Glutamatergic neuron (in vitro differentiated cells): ENCODE measurements around the gene TRIM60. TPM values are rescaled to one million over a fixed set of nuclear protein-coding genes. Genes with fewer than 3 reads are reported as not detected.
A peak's percentile ranks its signal among the peaks of the same experiment; 100 is the strongest.
"Not testable (repeated sequence)": the region's sequence is repeated elsewhere in the genome, so short reads cannot be mapped to it uniquely, and the experiment has no call there.

Experiments
- DNase-seq: peaks from one replicate; pipeline ENCODE4 v3.0.0; 2022
- H3K27ac Mint-ChIP-seq: one replicate; pipeline ENCODE4 v1.8.0; 2020; ENCODE audit warnings: mild to moderate bottlenecking, mixed read lengths, inconsistent platforms; ENCODE audit not compliant: unreplicated experiment
- H3K27me3 Mint-ChIP-seq: one replicate; pipeline ENCODE4 v1.8.0; 2020; ENCODE audit warnings: mild to moderate bottlenecking, moderate library complexity, mixed read lengths, inconsistent platforms; ENCODE audit not compliant: unreplicated experiment
- H3K36me3 Mint-ChIP-seq: one replicate; pipeline ENCODE4 v1.8.0; 2020; ENCODE audit warnings: mild to moderate bottlenecking, mixed read lengths, inconsistent platforms; ENCODE audit not compliant: unreplicated experiment
- H3K4me1 Mint-ChIP-seq: one replicate; pipeline ENCODE4 v1.8.0; 2020; ENCODE audit warnings: mild to moderate bottlenecking, low read depth, mixed read lengths, inconsistent platforms; ENCODE audit not compliant: unreplicated experiment
- H3K4me3 Mint-ChIP-seq: one replicate; pipeline ENCODE4 v1.8.0; 2020; ENCODE audit warnings: mild to moderate bottlenecking, mixed read lengths, inconsistent platforms; ENCODE audit not compliant: unreplicated experiment
- H3K9me3 Mint-ChIP-seq: one replicate; pipeline ENCODE4 v1.8.0; 2020; ENCODE audit warnings: mild to moderate bottlenecking, moderate library complexity, mixed read lengths, inconsistent platforms; ENCODE audit not compliant: unreplicated experiment
- total RNA-seq: library from RNA; stranded (reverse); fragmentation: NEBNext Ultra II Directional; extraction: Animal tissue kit (Norgen Biotek cat#: 25700); gene quantifications from one replicate; pipeline ENCODE4 v1.2.1, GENCODE V29; 2021; ENCODE audit not compliant: unreplicated experiment
- TF ChIP-seq, protein P1 (sequence below): fragments of 200-600 bp; sonication (generic); IDR thresholded peaks from one replicate; pipeline ENCODE4 v1.5.0; 2021; ENCODE audit not compliant: partially characterized antibody, unreplicated experiment

The TRIM60 gene
- total RNA-seq, 1 donor from 2014 or later: not detected

DNA sequence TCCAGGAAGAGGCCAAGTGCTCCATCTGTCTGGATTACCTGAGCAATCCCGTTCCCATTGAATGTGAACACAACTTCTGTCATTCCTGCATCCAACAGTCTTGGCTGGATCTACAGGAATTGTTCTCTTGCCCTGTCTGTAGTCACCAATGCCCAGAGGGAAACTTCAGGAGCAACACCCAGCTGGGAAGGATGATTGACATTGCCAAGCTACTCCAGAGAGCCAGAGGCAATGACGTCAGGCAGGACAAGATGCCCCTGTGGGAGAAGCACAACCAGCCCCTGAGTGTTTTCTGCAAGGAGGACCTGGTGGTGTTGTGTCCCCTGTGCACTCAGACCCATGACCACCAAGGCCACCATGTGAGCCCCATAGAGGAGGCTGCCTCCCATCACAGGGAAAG is 21.3 kb upstream of the TRIM60 start:
- Mint-ChIP-seq H3K27ac (no peak overlapping the region), H3K36me3 (no peaks in the 10 kb centered on the region), H3K9me3 (peaks cover 7% of the 10 kb centered on the region), H3K27me3 (peaks cover 7% of the 10 kb centered on the region), H3K4me3 (no peak overlapping the region), H3K4me1 (peaks cover 16% of the 10 kb centered on the region)
- TF ChIP-seq, protein P1, sequence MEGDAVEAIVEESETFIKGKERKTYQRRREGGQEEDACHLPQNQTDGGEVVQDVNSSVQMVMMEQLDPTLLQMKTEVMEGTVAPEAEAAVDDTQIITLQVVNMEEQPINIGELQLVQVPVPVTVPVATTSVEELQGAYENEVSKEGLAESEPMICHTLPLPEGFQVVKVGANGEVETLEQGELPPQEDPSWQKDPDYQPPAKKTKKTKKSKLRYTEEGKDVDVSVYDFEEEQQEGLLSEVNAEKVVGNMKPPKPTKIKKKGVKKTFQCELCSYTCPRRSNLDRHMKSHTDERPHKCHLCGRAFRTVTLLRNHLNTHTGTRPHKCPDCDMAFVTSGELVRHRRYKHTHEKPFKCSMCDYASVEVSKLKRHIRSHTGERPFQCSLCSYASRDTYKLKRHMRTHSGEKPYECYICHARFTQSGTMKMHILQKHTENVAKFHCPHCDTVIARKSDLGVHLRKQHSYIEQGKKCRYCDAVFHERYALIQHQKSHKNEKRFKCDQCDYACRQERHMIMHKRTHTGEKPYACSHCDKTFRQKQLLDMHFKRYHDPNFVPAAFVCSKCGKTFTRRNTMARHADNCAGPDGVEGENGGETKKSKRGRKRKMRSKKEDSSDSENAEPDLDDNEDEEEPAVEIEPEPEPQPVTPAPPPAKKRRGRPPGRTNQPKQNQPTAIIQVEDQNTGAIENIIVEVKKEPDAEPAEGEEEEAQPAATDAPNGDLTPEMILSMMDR: no peak
- DNase-seq: no peak

DNA sequence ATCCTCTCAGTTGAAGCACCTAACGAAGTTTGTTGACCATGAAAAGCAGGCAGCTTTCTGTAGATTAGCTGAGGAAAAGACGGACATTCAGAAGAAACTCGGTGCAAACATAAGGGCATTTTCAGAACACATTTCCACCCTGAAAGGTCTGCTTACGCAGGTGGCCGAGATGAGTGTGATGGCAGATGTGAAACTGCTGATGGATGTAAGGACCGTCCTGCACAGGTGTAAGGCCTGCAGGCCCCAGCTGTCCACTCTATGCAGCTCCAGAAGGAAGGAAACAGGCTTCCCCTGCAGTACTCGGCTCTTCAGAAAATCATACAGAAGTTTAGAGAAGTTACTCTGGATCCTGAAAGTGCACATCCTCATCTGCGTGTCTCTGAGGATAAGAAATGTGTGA is 20.8 kb upstream of the TRIM60 start:
- Mint-ChIP-seq H3K27me3 (peaks cover 7% of the 10 kb centered on the region), H3K4me3 (no peak overlapping the region), H3K4me1 (peaks cover 15% of the 10 kb centered on the region), H3K27ac (peak overlapping the region; percentile 10), H3K9me3 (peaks cover 7% of the 10 kb centered on the region), H3K36me3 (no peaks in the 10 kb centered on the region)
- TF ChIP-seq, protein P1: no peak
- DNase-seq: no peak

DNA sequence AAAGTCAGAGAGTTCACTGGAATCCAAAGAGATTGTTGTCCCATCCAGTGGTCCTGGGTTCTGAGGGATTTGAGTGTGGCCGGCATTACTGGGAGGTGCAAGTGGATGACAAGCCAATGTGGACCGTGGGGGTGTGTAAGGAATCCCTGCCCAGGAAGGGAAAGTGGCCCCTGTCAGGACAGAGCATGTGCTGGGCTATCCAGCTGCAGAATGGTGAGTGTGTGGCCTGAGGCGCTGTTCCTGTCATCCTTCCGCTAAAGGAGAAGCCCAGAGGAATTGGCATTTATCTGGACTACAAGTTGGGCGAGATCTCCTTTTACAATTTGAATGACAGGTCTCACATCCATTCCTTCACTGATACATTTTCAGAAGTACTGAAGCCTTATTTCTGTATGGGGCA is 20.4 kb upstream of the TRIM60 start:
- H3K27ac Mint-ChIP-seq: peak overlapping the region; percentile 10
- no peak overlapping the region for H3K4me3 Mint-ChIP-seq
- H3K4me1 Mint-ChIP-seq: peaks cover 11% of the 10 kb centered on the region
- H3K36me3 Mint-ChIP-seq: no peaks in the 10 kb centered on the region
- peaks cover 7% of the 10 kb centered on the region for H3K9me3 Mint-ChIP-seq
- DNase-seq: no peak
- peaks cover 7% of the 10 kb centered on the region for H3K27me3 Mint-ChIP-seq
- TF ChIP-seq, protein P1: no peak

DNA sequence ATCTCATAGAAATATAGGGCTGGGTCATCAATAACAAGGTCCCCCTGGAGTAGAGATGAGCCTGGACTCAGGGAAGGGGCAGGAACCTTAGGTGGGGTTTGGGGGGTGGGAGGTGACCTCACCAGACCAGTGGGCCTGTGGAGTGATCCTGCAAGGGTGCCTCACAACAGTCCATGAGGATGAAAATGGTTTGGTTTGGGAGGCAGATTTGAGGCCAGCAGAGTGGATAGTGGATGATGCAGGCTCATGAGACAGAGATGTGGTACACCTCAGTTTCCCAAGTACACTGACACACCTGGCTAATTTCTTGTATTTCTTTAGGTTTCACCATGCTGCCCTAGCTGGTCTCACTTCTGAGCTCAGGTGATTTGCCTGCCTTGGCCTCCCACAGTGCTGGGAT is 18.1 kb upstream of the TRIM60 start:
- peaks cover 7% of the 10 kb centered on the region for H3K9me3 Mint-ChIP-seq
- peaks cover 14% of the 10 kb centered on the region for H3K4me1 Mint-ChIP-seq
- H3K27me3 Mint-ChIP-seq: peaks cover 8% of the 10 kb centered on the region
- no peak overlapping the region for H3K4me3 Mint-ChIP-seq
- H3K27ac Mint-ChIP-seq: no peak overlapping the region
- no peak for DNase-seq
- H3K36me3 Mint-ChIP-seq: no peaks in the 10 kb centered on the region
- TF ChIP-seq, protein P1: no peak

DNA sequence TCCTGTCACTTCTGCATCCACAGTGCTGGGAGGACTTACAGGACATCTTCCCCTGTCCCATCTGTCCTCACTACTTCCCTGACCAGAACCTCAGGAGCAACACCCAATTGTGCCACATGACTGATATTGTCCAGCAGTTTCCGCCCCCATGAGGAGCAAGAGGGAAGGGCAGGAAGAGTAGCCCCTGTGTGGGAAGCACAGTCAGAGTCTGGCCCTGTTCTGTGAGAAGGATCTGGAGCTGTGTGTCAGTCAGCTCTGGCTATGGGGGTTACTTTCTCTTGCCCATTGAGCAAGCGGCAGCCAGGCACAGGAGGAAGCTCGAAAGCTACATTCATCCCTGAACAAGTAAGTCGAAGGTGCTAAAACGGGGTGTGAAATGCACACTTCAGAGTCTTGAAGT is 14.8 kb upstream of the TRIM60 start:
- Mint-ChIP-seq H3K27ac (peak overlapping the region; percentile 75), H3K36me3 (peaks cover 6% of the 10 kb centered on the region), H3K4me3 (no peak overlapping the region), H3K27me3 (peaks cover 6% of the 10 kb centered on the region), H3K4me1 (peaks cover 8% of the 10 kb centered on the region), H3K9me3 (peaks cover 10% of the 10 kb centered on the region)
- DNase-seq: no peak
- TF ChIP-seq, protein P1: peak; percentile 30

DNA sequence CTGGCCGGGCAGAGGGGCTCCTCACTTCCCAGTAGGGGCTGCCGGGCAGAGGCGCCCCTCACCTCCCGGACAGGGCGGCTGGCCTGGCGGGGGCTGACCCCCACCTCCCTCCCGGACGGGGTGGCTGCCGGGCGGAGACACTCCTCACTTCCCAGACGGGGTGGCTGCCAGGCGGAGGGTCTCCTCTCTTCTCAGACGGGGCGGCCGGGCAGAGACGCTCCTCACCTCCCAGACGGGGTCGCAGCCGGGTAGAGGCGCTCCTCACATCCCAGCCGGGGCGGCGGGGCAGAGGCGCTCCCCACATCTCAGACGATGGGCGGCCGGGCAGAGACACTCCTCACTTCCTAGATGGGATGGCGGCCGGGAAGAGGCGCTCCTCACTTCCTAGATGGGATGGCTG is 11.8 kb upstream of the TRIM60 start:
- H3K9me3 Mint-ChIP-seq, H3K4me3 Mint-ChIP-seq, H3K27me3 Mint-ChIP-seq, DNase-seq, H3K27ac Mint-ChIP-seq, H3K36me3 Mint-ChIP-seq, H3K4me1 Mint-ChIP-seq: not testable (repeated sequence)

DNA sequence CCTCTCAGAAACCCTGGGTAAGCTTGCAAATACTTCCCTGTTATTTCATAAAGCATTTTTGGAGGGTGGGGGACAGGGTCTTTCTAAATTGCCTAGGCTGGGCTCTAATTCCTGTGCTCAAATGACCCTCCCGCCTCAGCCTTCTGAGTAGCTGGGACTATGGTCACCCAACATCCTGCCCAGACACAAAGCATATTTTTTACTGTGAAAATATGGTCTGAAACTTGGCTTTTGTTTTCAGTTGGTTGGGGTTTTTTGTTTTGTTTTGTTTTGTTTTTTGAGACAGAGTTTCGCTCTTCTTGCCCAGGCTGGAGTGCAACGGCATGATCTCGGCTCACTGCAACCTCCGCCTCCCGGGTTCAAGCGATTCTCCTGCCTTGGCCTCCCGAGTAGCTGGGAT is 6.0 kb upstream of the TRIM60 start:
- H3K36me3 Mint-ChIP-seq, H3K27me3 Mint-ChIP-seq: not testable (repeated sequence)

More for the DNA sequence above, 6.0 kb upstream of the TRIM60 start:
- H3K9me3 Mint-ChIP-seq, DNase-seq, H3K27ac Mint-ChIP-seq, H3K4me1 Mint-ChIP-seq, H3K4me3 Mint-ChIP-seq: not testable (repeated sequence)
